HEK293T (cell line): Measurements from ENCODE around the gene NFASC.

Experiments
- CTCF ChIA-PET: fragments of 350-600 bp; formaldehyde crosslinking; extraction: SDS; loops from one replicate; lab custom pipeline; 2021; ENCODE audit warnings: antibody characterized with exemption, inconsistent platforms; lab: Yijun Ruan, JAX
- POLR2A ChIA-PET: fragments of 350-600 bp; formaldehyde crosslinking; extraction: SDS; loops from one replicate; lab custom pipeline; 2020; ENCODE audit warnings: antibody characterized with exemption, inconsistent platforms; lab: Yijun Ruan, JAX
- DNase-seq: peaks from one replicate; pipeline ENCODE4 v3.0.0; 2012; ENCODE audit warnings: mixed read lengths; ENCODE audit errors: extremely low spot score
- ARNT ChIP-seq: fragments of 450-650 bp; IDR thresholded peaks from 2 replicates; pipeline ENCODE4 v1.6.1; 2017; ENCODE audit warnings: mild to moderate bottlenecking
- BHLHE40 ChIP-seq: fragments of 450-650 bp; IDR thresholded peaks from 2 replicates; pipeline ENCODE4 v1.6.1; 2016; ENCODE audit warnings: mild to moderate bottlenecking, moderate library complexity, borderline replicate concordance
- CTBP1 ChIP-seq: fragments of 450-650 bp; IDR thresholded peaks from 2 replicates; pipeline ENCODE4 v1.6.1; 2016; ENCODE audit warnings: borderline replicate concordance
- ELF4 ChIP-seq: fragments of 450-650 bp; IDR thresholded peaks from 2 replicates; pipeline ENCODE4 v1.6.1; 2017; ENCODE audit warnings: antibody characterized with exemption
- FOXA1 ChIP-seq: fragments of 450-650 bp; IDR thresholded peaks from 2 replicates; pipeline ENCODE4 v1.6.1; 2016; ENCODE audit warnings: mild to moderate bottlenecking
- FOXK2 ChIP-seq: fragments of 450-650 bp; IDR thresholded peaks from 2 replicates; pipeline ENCODE4 v1.6.1; 2016; ENCODE audit warnings: mild to moderate bottlenecking
- FOXM1 ChIP-seq: fragments of 450-650 bp; IDR thresholded peaks from 2 replicates; pipeline ENCODE4 v1.6.1; 2017; ENCODE audit warnings: mild to moderate bottlenecking, borderline replicate concordance
- HDGF ChIP-seq: fragments of 450-650 bp; IDR thresholded peaks from 2 replicates; pipeline ENCODE4 v1.6.1; 2017; ENCODE audit warnings: antibody characterized with exemption, borderline replicate concordance
- L3MBTL2 ChIP-seq: fragments of 450-650 bp; conservative IDR thresholded peaks from 2 replicates; pipeline ENCODE4 v1.6.1; 2016; ENCODE audit warnings: mild to moderate bottlenecking
- LEF1 ChIP-seq: fragments of 450-650 bp; IDR thresholded peaks from 2 replicates; pipeline ENCODE4 v1.6.1; 2017; ENCODE audit warnings: mild to moderate bottlenecking, borderline replicate concordance
- NFRKB ChIP-seq: fragments of 450-650 bp; IDR thresholded peaks from 2 replicates; pipeline ENCODE4 v1.6.1; 2016; ENCODE audit warnings: mild to moderate bottlenecking, moderate library complexity
- SP1 ChIP-seq: fragments of 450-650 bp; IDR thresholded peaks from 2 replicates; pipeline ENCODE4 v1.6.1; 2017
- SUZ12 ChIP-seq: fragments of 450-650 bp; IDR thresholded peaks from 2 replicates; pipeline ENCODE4 v1.6.1; 2016; ENCODE audit warnings: mild to moderate bottlenecking
- TARDBP ChIP-seq: fragments of 450-650 bp; IDR thresholded peaks from 2 replicates; pipeline ENCODE4 v1.6.1; 2016
- ZNF384 ChIP-seq: fragments of 450-650 bp; IDR thresholded peaks from 2 replicates; pipeline ENCODE4 v1.6.1; 2016
- TF ChIP-seq, protein P1 (sequence below): fragments of 450-650 bp; IDR thresholded peaks from 2 replicates; pipeline ENCODE4 v1.6.1; 2016

Gene NFASC

DNA sequence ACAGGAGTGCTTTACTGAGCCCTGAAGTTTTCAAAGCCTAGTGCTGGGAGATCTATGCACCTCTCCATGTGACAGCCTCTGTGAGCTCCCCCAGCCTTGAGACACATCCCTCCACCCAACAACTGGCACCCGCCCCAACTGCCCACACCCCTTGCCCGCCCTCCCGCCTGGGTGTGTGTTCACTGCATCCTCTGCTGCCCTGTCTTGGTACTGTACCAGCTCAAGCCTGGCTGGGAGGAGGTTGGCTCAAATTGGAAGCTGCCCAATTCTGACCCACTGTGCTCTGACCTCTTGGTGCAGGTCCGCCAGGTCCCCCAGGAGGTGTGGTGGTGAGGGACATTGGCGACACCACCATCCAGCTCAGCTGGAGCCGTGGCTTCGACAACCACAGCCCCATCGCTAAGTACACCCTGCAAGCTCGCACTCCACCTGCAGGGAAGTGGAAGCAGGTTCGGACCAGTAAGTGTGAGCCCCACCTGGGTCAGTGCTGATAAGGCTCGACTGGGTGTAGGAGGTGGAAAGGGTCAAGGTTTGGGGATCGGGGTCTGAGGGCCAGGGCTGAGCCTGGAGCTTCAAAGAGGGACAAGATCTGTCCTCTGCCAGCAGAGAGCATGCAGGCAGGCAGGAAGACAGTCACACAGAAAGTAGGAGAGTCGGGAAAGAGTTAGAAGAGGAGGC, 195.6 kb downstream of the NFASC start:
- ChIA-PET CTCF (interaction anchor here (0.6 to 1.4 kb wide), 2 partner anchors 48 to 77 kb away, joined by 3 read pairs; no protein-coding TSS in a partner anchor), POLR2A (no interaction called here)
- no peak for TF ChIP-seq SP1
- TF ChIP-seq FOXA1, result no peak
- TF ChIP-seq, protein P1, sequence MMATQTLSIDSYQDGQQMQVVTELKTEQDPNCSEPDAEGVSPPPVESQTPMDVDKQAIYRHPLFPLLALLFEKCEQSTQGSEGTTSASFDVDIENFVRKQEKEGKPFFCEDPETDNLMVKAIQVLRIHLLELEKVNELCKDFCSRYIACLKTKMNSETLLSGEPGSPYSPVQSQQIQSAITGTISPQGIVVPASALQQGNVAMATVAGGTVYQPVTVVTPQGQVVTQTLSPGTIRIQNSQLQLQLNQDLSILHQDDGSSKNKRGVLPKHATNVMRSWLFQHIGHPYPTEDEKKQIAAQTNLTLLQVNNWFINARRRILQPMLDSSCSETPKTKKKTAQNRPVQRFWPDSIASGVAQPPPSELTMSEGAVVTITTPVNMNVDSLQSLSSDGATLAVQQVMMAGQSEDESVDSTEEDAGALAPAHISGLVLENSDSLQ, result no peak
- TF ChIP-seq TARDBP, result no peak
- TF ChIP-seq BHLHE40, result no peak
- no peak for TF ChIP-seq ELF4
- TF ChIP-seq FOXK2, result no peak
- TF ChIP-seq LEF1, result no peak
- no peak for TF ChIP-seq FOXM1
- no peak for TF ChIP-seq SUZ12
- TF ChIP-seq L3MBTL2, result no peak
- TF ChIP-seq ZNF384, result no peak
- TF ChIP-seq HDGF, result no peak
- TF ChIP-seq NFRKB, result no peak
- TF ChIP-seq ARNT, result no peak
- TF ChIP-seq CTBP1, result no peak
- DNase-seq, result no peak

DNA sequence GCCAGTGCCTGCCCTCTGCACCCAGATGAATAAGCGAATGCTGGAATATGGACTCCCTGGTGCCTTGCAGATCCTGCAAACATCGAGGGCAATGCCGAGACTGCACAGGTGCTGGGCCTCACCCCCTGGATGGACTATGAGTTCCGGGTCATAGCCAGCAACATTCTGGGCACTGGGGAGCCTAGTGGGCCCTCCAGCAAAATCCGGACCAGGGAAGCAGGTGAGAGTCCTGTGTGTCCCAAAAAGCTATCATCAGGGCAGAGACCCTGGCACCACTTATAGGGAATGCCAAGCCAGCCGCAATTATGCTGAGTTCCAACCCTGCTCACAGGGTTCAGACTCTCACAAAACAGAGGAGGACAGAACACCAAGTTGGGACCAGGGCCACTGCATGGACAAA, 196.4 kb downstream of the NFASC start:
- TF ChIP-seq CTBP1, result no peak
- TF ChIP-seq L3MBTL2, result no peak
- TF ChIP-seq TARDBP, result no peak
- no peak for TF ChIP-seq ZNF384
- no peak for TF ChIP-seq NFRKB
- TF ChIP-seq LEF1, result no peak
- TF ChIP-seq FOXA1, result no peak
- TF ChIP-seq ARNT, result no peak
- TF ChIP-seq FOXK2, result no peak
- no peak for TF ChIP-seq ELF4
- no peak for TF ChIP-seq SP1
- TF ChIP-seq, protein P1, result no peak
- no peak for TF ChIP-seq FOXM1
- no peak for TF ChIP-seq SUZ12
- no peak for TF ChIP-seq HDGF
- TF ChIP-seq BHLHE40, result no peak
- ChIA-PET CTCF (interaction anchor here (1.4 kb wide), 1 partner anchor 77 kb away, joined by 3 read pairs; no protein-coding TSS in a partner anchor), POLR2A (no interaction called here)

DNA sequence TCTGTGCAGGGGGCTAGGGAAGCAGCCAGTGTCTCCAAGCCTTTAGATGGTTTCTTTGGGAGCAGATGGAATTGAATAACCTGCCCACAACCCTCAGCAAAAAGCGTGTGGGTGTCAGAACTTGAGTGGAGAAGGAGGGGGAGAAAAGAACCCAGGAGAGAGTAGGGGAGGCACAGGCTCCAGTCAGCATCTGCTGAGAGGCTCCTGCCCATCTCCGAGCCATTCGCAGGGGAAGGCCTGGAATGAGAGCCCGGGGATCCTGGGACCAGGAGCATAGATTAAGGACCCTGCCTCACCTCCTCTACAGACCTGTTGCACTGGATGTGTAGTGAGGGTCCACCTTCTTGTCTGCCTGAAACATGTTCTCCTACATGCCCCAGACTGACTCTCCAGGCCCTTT, 197.3 kb downstream of the NFASC start:
- ChIA-PET CTCF (no interaction called here), POLR2A (no interaction called here)
- TF ChIP-seq FOXA1 (no peak), ELF4 (no peak), NFRKB (no peak), FOXK2 (no peak), HDGF (no peak), LEF1 (no peak), BHLHE40 (no peak), ARNT (no peak)
- DNase-seq, result no peak

More for the DNA sequence above, 196.4 kb downstream of the NFASC start:
- DNase-seq, result no peak

DNA sequence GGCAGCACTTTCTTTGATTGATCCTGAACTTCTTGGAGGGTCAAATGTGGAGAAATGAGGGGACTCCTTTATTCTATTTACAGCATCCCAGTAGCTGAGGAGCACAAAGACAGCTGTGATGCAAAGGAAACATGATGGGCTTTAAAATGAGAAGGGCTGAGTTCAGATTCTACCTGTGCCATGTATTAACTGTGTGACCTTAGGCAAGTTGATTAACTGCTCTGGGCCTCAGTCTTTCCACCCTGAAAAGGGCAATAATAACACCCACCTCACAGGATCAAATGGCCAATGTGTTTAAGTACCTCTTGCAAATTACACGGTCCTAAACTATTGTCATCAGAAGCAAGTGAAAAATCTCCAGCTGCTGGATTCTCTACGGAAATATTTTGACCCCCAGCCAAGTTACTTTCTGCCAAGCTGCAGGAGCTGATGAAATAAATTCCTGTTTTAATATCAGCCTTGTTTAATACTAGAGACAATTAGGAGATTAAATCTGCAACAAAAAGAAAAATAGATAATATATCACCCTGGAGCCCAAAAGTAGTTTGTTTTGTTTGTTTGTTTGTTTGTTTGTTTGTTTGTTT, 197.9 kb downstream of the NFASC start:
- DNase-seq, result no peak
- ChIA-PET POLR2A (no interaction called here), CTCF (no interaction called here)
- TF ChIP-seq CTBP1, result no peak
- TF ChIP-seq FOXA1, result no peak
- TF ChIP-seq FOXK2, result no peak
- no peak for TF ChIP-seq SP1
- no peak for TF ChIP-seq ZNF384
- no peak for TF ChIP-seq BHLHE40
- TF ChIP-seq ARNT, result no peak
- TF ChIP-seq TARDBP, result no peak
- TF ChIP-seq LEF1, result no peak
- TF ChIP-seq, protein P1, result no peak
- no peak for TF ChIP-seq NFRKB
- no peak for TF ChIP-seq HDGF
- no peak for TF ChIP-seq ELF4

GRCh38 chr1:205069371-205070125, 198.9 kb downstream of the NFASC start:
- ChIA-PET POLR2A (no interaction called here), CTCF (interaction anchor here (1.6 kb wide), 1 partner anchor 8 kb away, joined by 4 read pairs; no protein-coding TSS in a partner anchor)
- no peak for DNase-seq
- no peak for TF ChIP-seq LEF1
- TF ChIP-seq SUZ12, result no peak
- TF ChIP-seq SP1, result no peak
- no peak for TF ChIP-seq ARNT
- no peak for TF ChIP-seq FOXM1
- TF ChIP-seq ELF4, result no peak
- TF ChIP-seq TARDBP, result no peak
- no peak for TF ChIP-seq FOXA1
